K562 (cell line): ENCODE data around the gene MDC1. TPM values are rescaled to one million over a fixed set of nuclear protein-coding genes. Genes with fewer than 3 reads are reported as not detected.

Experiments used
- CCNT2 ChIP-seq: IDR thresholded peaks from 2 replicates; pipeline ENCODE4 v1.6.1; 2011; ENCODE audit warnings: borderline replicate concordance, low read depth, mild to moderate bottlenecking, moderate library complexity, mixed read lengths, low read length; ENCODE audit not compliant: insufficient read length; ENCODE audit errors: extremely low read depth
- DNMT1 ChIP-seq: fragments of 450-650 bp; IDR thresholded peaks from 2 replicates; pipeline ENCODE4 v1.6.1; 2016; ENCODE audit warnings: antibody characterized with exemption, mild to moderate bottlenecking
- HNRNPK ChIP-seq: fragments of 200-400 bp; formaldehyde crosslinking; IDR thresholded peaks from one replicate; pipeline ENCODE4 v1.6.1; 2018; ENCODE audit warnings: mild to moderate bottlenecking, low read depth, low read length; ENCODE audit not compliant: poor library complexity, severe bottlenecking
- HOMEZ ChIP-seq: fragments of 250-450 bp; sonication (Bioruptor Pico); IDR thresholded peaks from 2 replicates; pipeline ENCODE4 v1.4.0; 2020; ENCODE audit warnings: mild to moderate bottlenecking, moderate library complexity
- KDM1A ChIP-seq, 2 experiments: fragments of 450-650 bp; IDR thresholded peaks; 2 replicates each; pipeline ENCODE4 v1.6.1; 2016; ENCODE audit warnings: mild to moderate bottlenecking in 2 of 2
- MYBL2 ChIP-seq, 2 experiments: fragments of 450-650 bp in 1 of 2; sonication (generic) in 1 of 2; formaldehyde crosslinking in 1 of 2; IDR thresholded peaks; 2 replicates each; pipeline versions ENCODE4 v1.6.1 to v1.8.1; 2017 to 2022; ENCODE audit warnings: borderline replicate concordance in 1 of 2, inconsistent platforms in 1 of 2, low read depth in 1 of 2, mild to moderate bottlenecking in 1 of 2, missing genetic modification reagents in 1 of 2, moderate library complexity in 1 of 2
- MYNN ChIP-seq, 2 experiments: sonication (generic); formaldehyde crosslinking in 1 of 2; IDR thresholded peaks; 2 replicates each; pipeline versions ENCODE4 v1.5.0 to v1.6.1; 2016 to 2020; ENCODE audit warnings: antibody characterized with exemption in 1 of 2, missing genetic modification reagents in 1 of 2
- NFXL1 ChIP-seq: fragments of 450-650 bp; formaldehyde crosslinking; IDR thresholded peaks from 2 replicates; pipeline ENCODE4 v1.4.0; 2021; ENCODE audit warnings: mild to moderate bottlenecking
- OTX1 ChIP-seq: fragments of 450-650 bp; formaldehyde crosslinking; IDR thresholded peaks from 2 replicates; pipeline ENCODE4 v1.4.0; 2022; ENCODE audit warnings: mild to moderate bottlenecking
- PTRF ChIP-seq: fragments of 450-650 bp; IDR thresholded peaks from 2 replicates; pipeline ENCODE4 v1.6.1; 2016; ENCODE audit warnings: mild to moderate bottlenecking, missing genetic modification characterization, missing compliant biosample characterization
- RBM14 ChIP-seq: fragments of 200-400 bp; formaldehyde crosslinking; IDR thresholded peaks from 2 replicates; pipeline ENCODE4 v1.6.1; 2018; ENCODE audit warnings: low read depth, mild to moderate bottlenecking, low read length, moderate library complexity, borderline replicate concordance; ENCODE audit not compliant: insufficient read depth
- RFX7 ChIP-seq: fragments of 250-450 bp; sonication (Bioruptor Pico); IDR thresholded peaks from 2 replicates; pipeline ENCODE4 v1.5.1; 2021; ENCODE audit warnings: mild to moderate bottlenecking
- SLC30A9 ChIP-seq: fragments of 250-450 bp; sonication (Bioruptor Pico); IDR thresholded peaks from 2 replicates; pipeline ENCODE4 v1.8.0; 2022; ENCODE audit warnings: mild to moderate bottlenecking, moderate library complexity
- SNIP1 ChIP-seq: fragments of 450-650 bp; IDR thresholded peaks from 2 replicates; pipeline ENCODE4 v1.7.1; 2017; ENCODE audit warnings: low read depth, mild to moderate bottlenecking
- SOX6 ChIP-seq: fragments of 450-650 bp; IDR thresholded peaks from 2 replicates; pipeline ENCODE4 v1.6.1; 2014; ENCODE audit warnings: mild to moderate bottlenecking
- SRSF3 ChIP-seq: fragments of 200-400 bp; formaldehyde crosslinking; IDR thresholded peaks from 2 replicates; pipeline ENCODE4 v1.6.1; 2016; ENCODE audit warnings: mild to moderate bottlenecking, low read length, moderate library complexity; ENCODE audit not compliant: insufficient read depth
- ZBTB17 ChIP-seq: fragments of 450-650 bp; formaldehyde crosslinking; IDR thresholded peaks from 2 replicates; pipeline ENCODE4 v1.4.0; 2020; ENCODE audit warnings: mild to moderate bottlenecking
- ZBTB33 ChIP-seq: sonication (generic); formaldehyde crosslinking; IDR thresholded peaks from 2 replicates; pipeline ENCODE4 v1.8.1; 2023; ENCODE audit warnings: mild to moderate bottlenecking, missing genetic modification reagents
- ZBTB34 ChIP-seq: fragments of 250-450 bp; sonication (Bioruptor Pico); IDR thresholded peaks from 2 replicates; pipeline ENCODE4 v1.8.0; 2021; ENCODE audit warnings: mild to moderate bottlenecking, moderate library complexity
- ZC3H11A ChIP-seq: IDR thresholded peaks from 2 replicates; pipeline ENCODE4 v1.6.1; 2012; ENCODE audit warnings: low read depth, low read length, improper control_type of control experiment
- ZNF197 ChIP-seq: fragments of 200-800 bp; sonication (Bioruptor generic); IDR thresholded peaks from 2 replicates; pipeline ENCODE4 v1.6.1; 2016; ENCODE audit warnings: low read depth, missing genetic modification characterization, missing compliant biosample characterization
- polyA plus RNA-seq, 8 experiments: library from polyadenylated mRNA; depleted of rRNA in 4 of 8; stranded (reverse) in 5 of 8; unstranded in 3 of 8; fragments of >200 nt; fragmentation: Nextera tagmentation in 2 of 8; fragmentation: Illumina TruSeq in 1 of 8; extraction: Ambion mirVana in 2 of 8; extraction: Trizol in 1 of 8; gene quantifications; 2 replicates each; pipeline versions ENCODE4 v1.2.1 to v1.2.3, GENCODE V29; 2011 to 2014; ENCODE audit warnings: inconsistent platforms in 1 of 8, missing spikeins in 1 of 8
- total RNA-seq, 7 experiments: library from RNA; depleted of rRNA in 6 of 7; stranded (reverse); fragments of >200 nt in 6 of 7; fragmentation: Illumina TruSeq in 2 of 7; extraction: Trizol in 2 of 7; gene quantifications; 2 replicates each; pipeline versions ENCODE4 v1.2.1 to v1.2.3, GENCODE V29; 2011 to 2021; ENCODE audit warnings: low replicate concordance in 1 of 7

MDC1 gene
- total and polyA plus RNA-seq, 9 of the 15 experiments (the other 6 are each of a cell fraction or from before 2014, with no cell fraction given), result 8.2 to 114 (median 20.0) TPM

GRCh38 chr6:30719791-30720737 lies 3.0 kb upstream of the MDC1 start, which contains the start of gene TUBB (continued):
- TF ChIP-seq ZBTB34 (no peak; the same call in 1 of the 2 replicates), PTRF (no peak), ZBTB33 (CRISPR knock-in tag) (0 out of 2 replicates have a peak, but pooled peaks have one; percentile 5), HOMEZ (CRISPR knock-in tag) (no peak), DNMT1 (0 out of 2 replicates have a peak, but pooled peaks have one; percentile 40), OTX1 (0 out of 2 replicates have a peak, but pooled peaks have one; percentile 54), SLC30A9 (CRISPR knock-in tag) (no peak), ZC3H11A (no peak), MYBL2 (IDR thresholded peaks at IDR 0.05; ENCODE audit: low read depth) (no peak), MYBL2 (CRISPR knock-in tag; IDR thresholded peaks at IDR 0.05; ENCODE audit: borderline replicate concordance) (no peak), RBM14 (no peak), SOX6 (peak; percentile 63), RFX7 (no peak), HNRNPK (no peak), MYNN (IDR thresholded peaks at IDR 0.05) (0 out of 2 replicates have a peak, but pooled peaks have one; percentile 14), MYNN (CRISPR knock-in tag; IDR thresholded peaks at IDR 0.05) (no peak), CCNT2 (peak; percentile 62), SNIP1 (no peak), ZBTB17 (CRISPR knock-in tag) (peak; percentile 63), SRSF3 (no peak), KDM1A (IDR thresholded peaks at IDR 0.05) (no peak), NFXL1 (CRISPR knock-in tag) (no peak), ZNF197 (CRISPR knock-in tag) (0 out of 2 replicates have a peak, but pooled peaks have one; percentile 8)
